Measurements from ENCODE around the gene ZBED2.

GRCh38 chr3:111615880-111616279 is 20.7 kb upstream of the ZBED2 start:
- no peak for TF ChIP-seq CTCF (IDR thresholded peaks at IDR 0.05)
- TF ChIP-seq MLX (CRISPR knock-in tag; IDR thresholded peaks at IDR 0.05): no peak
- no peak for TF ChIP-seq CREM (CRISPR knock-in tag; IDR thresholded peaks at IDR 0.05)
- TF ChIP-seq GABPB1 (CRISPR knock-in tag; IDR thresholded peaks at IDR 0.05): no peak
- TF ChIP-seq FOXJ3 (CRISPR knock-in tag; IDR thresholded peaks at IDR 0.05; ENCODE audit: borderline replicate concordance): no peak
- TF ChIP-seq ARID4B (CRISPR knock-in tag; IDR thresholded peaks at IDR 0.05; ENCODE audit: borderline replicate concordance): no peak

All from WTC11 (cell line).